Ishikawa (cell line): ENCODE results near the gene XRCC4.

Source experiments
- CEBPB ChIP-seq: IDR thresholded peaks from 2 replicates; pipeline ENCODE4 v1.6.1; 2012
- EGR1 ChIP-seq: IDR thresholded peaks from 2 replicates; pipeline ENCODE4 v1.6.1; 2012
- EP300 ChIP-seq: IDR thresholded peaks from 2 replicates; pipeline ENCODE4 v1.6.1; 2012; ENCODE audit warnings: borderline replicate concordance
- FOXM1 ChIP-seq: IDR thresholded peaks from 2 replicates; pipeline ENCODE4 v1.6.1; 2012; ENCODE audit warnings: low read depth, borderline replicate concordance
- MAX ChIP-seq: IDR thresholded peaks from 2 replicates; pipeline ENCODE4 v1.6.1; 2012
- NFIC ChIP-seq: IDR thresholded peaks from 2 replicates; pipeline ENCODE4 v1.6.1; 2012
- RAD21 ChIP-seq: IDR thresholded peaks from 2 replicates; pipeline ENCODE4 v1.6.1; 2012; ENCODE audit warnings: low read depth
- REST ChIP-seq: IDR thresholded peaks from 2 replicates; pipeline ENCODE4 v1.6.1; 2012; ENCODE audit warnings: low read depth, mild to moderate bottlenecking
- TAF1 ChIP-seq: IDR thresholded peaks from 2 replicates; pipeline ENCODE4 v1.6.1; 2012; ENCODE audit warnings: low read depth, mild to moderate bottlenecking
- TCF12 ChIP-seq: IDR thresholded peaks from 2 replicates; pipeline ENCODE4 v1.6.1; 2012; ENCODE audit warnings: low read depth
- USF1 ChIP-seq: IDR thresholded peaks from 2 replicates; pipeline ENCODE4 v1.6.1; 2012
- YY1 ChIP-seq: IDR thresholded peaks from 2 replicates; pipeline ENCODE4 v1.6.1; 2012; ENCODE audit warnings: low read depth
- ZBTB7A ChIP-seq: IDR thresholded peaks from 2 replicates; pipeline ENCODE4 v1.6.1; 2012; ENCODE audit warnings: low read depth

GRCh38 chr5:83099001-83099400 lies 21.7 kb downstream of the XRCC4 start:
- TF ChIP-seq FOXM1 (no peak), USF1 (no peak), TAF1 (no peak), RAD21 (no peak), MAX (no peak), TCF12 (no peak), CEBPB (no peak), YY1 (no peak), NFIC (no peak), REST (no peak), EP300 (no peak), EGR1 (no peak), ZBTB7A (no peak)
